GM12872 (cell line): ENCODE data around the gene LSM4.

Experiments used
- TF ChIP-seq, protein P1 (sequence below): IDR thresholded peaks from 3 replicates; pipeline ENCODE4 v1.5.1; 2011; ENCODE audit warnings: low read depth, mild to moderate bottlenecking, low read length, moderate library complexity; ENCODE audit not compliant: insufficient read depth

Gene LSM4

DNA sequence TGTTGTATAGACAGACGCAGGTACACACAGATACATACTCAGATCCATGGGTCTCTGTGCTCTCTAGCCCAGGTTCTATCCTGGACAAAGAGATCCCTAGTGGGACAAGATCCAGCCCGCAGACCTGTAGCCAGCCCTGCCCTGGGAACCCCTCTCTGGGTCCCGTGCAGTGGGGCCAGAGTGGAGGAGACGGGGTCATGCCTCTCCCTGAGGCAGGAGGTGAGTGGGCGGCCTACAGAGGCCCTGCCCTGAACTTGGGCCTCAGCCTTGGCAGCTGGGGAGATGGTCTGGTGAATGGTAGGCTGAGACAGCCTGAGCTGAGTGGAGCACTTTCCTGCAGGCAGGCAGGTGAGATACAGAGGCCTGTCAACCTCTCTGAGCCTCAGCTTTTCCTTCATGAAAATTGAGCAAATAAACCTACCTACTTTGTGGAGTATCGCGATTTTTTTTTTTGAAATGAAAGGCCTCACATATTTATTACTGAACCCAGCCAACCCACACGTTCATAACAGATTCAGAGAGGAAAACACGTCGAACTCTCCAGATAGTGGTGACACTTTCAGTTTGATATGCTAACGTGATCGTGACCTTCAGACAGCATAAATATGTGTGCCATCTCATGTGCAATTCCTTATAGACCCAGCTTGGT lies 38.0 kb downstream of the LSM4 start:
- TF ChIP-seq, protein P1, sequence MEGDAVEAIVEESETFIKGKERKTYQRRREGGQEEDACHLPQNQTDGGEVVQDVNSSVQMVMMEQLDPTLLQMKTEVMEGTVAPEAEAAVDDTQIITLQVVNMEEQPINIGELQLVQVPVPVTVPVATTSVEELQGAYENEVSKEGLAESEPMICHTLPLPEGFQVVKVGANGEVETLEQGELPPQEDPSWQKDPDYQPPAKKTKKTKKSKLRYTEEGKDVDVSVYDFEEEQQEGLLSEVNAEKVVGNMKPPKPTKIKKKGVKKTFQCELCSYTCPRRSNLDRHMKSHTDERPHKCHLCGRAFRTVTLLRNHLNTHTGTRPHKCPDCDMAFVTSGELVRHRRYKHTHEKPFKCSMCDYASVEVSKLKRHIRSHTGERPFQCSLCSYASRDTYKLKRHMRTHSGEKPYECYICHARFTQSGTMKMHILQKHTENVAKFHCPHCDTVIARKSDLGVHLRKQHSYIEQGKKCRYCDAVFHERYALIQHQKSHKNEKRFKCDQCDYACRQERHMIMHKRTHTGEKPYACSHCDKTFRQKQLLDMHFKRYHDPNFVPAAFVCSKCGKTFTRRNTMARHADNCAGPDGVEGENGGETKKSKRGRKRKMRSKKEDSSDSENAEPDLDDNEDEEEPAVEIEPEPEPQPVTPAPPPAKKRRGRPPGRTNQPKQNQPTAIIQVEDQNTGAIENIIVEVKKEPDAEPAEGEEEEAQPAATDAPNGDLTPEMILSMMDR: no peak

GRCh38 chr19:18283338-18283737 lies 39.5 kb downstream of the LSM4 start:
- TF ChIP-seq, protein P1: no peak

- TF ChIP-seq, protein P1: no peak
Observed at GRCh38 chr19:18282788-18283141, 40.1 kb downstream of the LSM4 start.

DNA sequence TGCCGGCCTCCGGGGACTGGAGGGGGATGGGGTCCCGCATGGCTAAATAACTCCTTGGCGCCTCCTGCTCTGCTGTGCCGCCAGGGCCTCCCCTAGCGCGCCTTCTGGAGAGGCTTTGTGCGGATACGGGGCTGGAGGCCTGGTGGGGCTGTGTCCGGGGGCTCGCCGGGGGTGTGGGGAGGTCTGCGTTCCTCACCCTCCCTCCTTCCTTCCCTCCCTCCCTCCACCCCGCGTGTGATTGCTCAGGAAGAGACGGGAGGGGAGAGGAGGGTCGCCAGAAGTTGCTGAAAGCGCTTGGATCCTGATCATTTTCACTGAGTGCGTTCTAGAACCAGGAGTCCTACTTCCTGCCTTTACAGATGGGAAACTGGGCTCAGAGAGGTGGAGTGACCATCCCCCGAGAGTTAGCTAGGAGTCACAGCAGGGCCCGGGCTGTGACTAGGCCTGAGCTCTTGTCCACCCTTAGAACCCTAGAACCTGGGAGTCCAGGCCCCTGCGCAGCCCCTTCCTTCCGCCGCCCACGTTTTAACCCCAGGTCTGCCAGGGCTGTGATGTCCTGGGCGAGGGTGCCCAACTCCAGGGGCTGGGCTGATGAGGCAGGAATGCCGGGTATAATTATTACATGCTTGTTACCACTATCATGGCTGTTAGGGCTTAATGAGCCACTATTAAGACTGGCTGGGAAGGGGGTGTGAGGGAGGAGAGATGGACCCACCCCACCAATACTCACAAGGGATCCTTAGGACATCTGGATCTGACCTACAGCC lies 40.7 kb downstream of the LSM4 start:
- TF ChIP-seq, protein P1: no peak

- TF ChIP-seq, protein P1: 0 out of 3 replicates have a peak, but pooled peaks have one; percentile 5
Observed at GRCh38 chr19:18281082-18282020, 41.5 kb downstream of the LSM4 start, which contains the start of gene JUND. Gene JUND, minus strand, starts transcription at chr19:18281622. Its CDS starts 138 bp downstream, at chr19:18281484.

DNA sequence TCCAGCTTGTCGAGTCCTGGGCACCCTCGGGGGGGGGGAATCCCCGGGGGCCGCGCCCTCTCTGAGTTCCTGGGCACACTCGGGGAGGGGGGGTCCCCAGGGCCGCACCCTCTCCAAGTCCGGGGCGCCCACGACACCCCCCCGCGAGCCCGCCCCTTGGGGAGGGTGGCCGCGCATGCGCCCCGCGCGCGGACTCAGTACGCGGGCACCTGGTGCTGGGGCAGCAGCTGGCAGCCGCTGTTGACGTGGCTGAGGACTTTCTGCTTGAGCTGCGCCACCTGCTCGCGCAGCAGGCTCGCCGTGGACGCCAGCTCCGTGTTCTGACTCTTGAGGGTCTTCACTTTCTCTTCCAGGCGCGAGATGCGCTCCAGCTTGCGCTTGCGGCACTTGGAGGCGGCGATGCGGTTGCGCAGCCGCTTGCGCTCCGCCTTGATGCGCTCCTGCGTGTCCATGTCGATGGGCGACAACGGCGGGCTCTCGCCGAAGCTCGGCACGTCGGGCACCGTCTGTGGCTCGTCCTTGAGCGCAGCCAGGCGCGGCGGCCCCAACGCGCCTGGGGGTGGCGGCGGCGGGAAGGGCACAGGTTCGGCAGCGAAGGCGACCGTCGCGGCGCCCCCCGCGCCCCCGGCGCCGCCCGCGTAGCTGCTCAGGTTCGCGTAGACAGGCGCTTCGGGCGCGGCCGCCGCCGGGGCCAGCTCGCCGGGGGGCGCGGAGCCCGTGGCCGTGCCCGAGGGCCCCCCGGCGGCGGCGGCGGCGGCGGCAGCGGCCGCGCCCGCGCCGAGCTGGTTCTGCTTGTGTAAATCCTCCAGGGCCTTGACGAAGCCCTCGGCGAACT lies 42.4 kb downstream of the LSM4 start:
- TF ChIP-seq, protein P1: no peak
